ENCODE results near the gene EVA1C.

EVA1C gene

GRCh38 chr21:32437729-32438128, 25.2 kb downstream of the EVA1C start:
- no peak for TF ChIP-seq TAF1 (IDR thresholded peaks at IDR 0.05; ENCODE audit: borderline replicate concordance, insufficient read depth, low read length)
- TF ChIP-seq POLR2AphosphoS5 (IDR thresholded peaks at IDR 0.05; ENCODE audit: low read depth, low read length): no peak
- TF ChIP-seq SIN3A (IDR thresholded peaks at IDR 0.05; ENCODE audit: borderline replicate concordance, insufficient read depth, low read length): no peak
- no peak for TF ChIP-seq FOXP2 (optimal IDR thresholded peaks at IDR 0.05; ENCODE audit: borderline replicate concordance, extremely low read depth, extremely low read length, insufficient read depth)
- TF ChIP-seq REST (IDR thresholded peaks at IDR 0.05; ENCODE audit: insufficient read depth in 1 of 2, low read depth in 2 of 2, low read length in 2 of 2): no peak

GRCh38 chr21:32442566-32443318, 30.2 kb downstream of the EVA1C start:
- no peak for TF ChIP-seq POLR2AphosphoS5 (IDR thresholded peaks at IDR 0.05; ENCODE audit: low read depth, low read length)
- TF ChIP-seq FOXP2 (optimal IDR thresholded peaks at IDR 0.05; ENCODE audit: borderline replicate concordance, extremely low read depth, extremely low read length, insufficient read depth): no peak
- TF ChIP-seq REST (IDR thresholded peaks at IDR 0.05; ENCODE audit: insufficient read depth in 1 of 2, low read depth in 2 of 2, low read length in 2 of 2): no peak
- TF ChIP-seq TAF1 (IDR thresholded peaks at IDR 0.05; ENCODE audit: borderline replicate concordance, insufficient read depth, low read length): no peak
- TF ChIP-seq SIN3A (IDR thresholded peaks at IDR 0.05; ENCODE audit: borderline replicate concordance, insufficient read depth, low read length): no peak

- TF ChIP-seq SIN3A (IDR thresholded peaks at IDR 0.05; ENCODE audit: borderline replicate concordance, insufficient read depth, low read length): no peak
- no peak for TF ChIP-seq FOXP2 (optimal IDR thresholded peaks at IDR 0.05; ENCODE audit: borderline replicate concordance, extremely low read depth, extremely low read length, insufficient read depth)
- no peak for TF ChIP-seq POLR2AphosphoS5 (IDR thresholded peaks at IDR 0.05; ENCODE audit: low read depth, low read length)
- TF ChIP-seq TAF1 (IDR thresholded peaks at IDR 0.05; ENCODE audit: borderline replicate concordance, insufficient read depth, low read length): no peak
Measured at GRCh38 chr21:32445101-32445500, 32.6 kb downstream of the EVA1C start.

- no peak for TF ChIP-seq SIN3A (IDR thresholded peaks at IDR 0.05; ENCODE audit: borderline replicate concordance, insufficient read depth, low read length)
- no peak for TF ChIP-seq FOXP2 (optimal IDR thresholded peaks at IDR 0.05; ENCODE audit: borderline replicate concordance, extremely low read depth, extremely low read length, insufficient read depth)
Measured at GRCh38 chr21:32447224-32447623, 34.7 kb downstream of the EVA1C start.

- no peak for TF ChIP-seq POLR2AphosphoS5 (IDR thresholded peaks at IDR 0.05; ENCODE audit: low read depth, low read length)
- TF ChIP-seq FOXP2 (optimal IDR thresholded peaks at IDR 0.05; ENCODE audit: borderline replicate concordance, extremely low read depth, extremely low read length, insufficient read depth): no peak
- TF ChIP-seq SIN3A (IDR thresholded peaks at IDR 0.05; ENCODE audit: borderline replicate concordance, insufficient read depth, low read length): no peak
- TF ChIP-seq REST (IDR thresholded peaks at IDR 0.05; ENCODE audit: insufficient read depth in 1 of 2, low read depth in 2 of 2, low read length in 2 of 2): no peak
- no peak for TF ChIP-seq TAF1 (IDR thresholded peaks at IDR 0.05; ENCODE audit: borderline replicate concordance, insufficient read depth, low read length)
Measured at GRCh38 chr21:32448803-32449594, 36.5 kb downstream of the EVA1C start.

Data from PFSK-1 (cell line).